Measurements from ENCODE around the gene COMMD6. TPM values are rescaled to one million over a fixed set of nuclear protein-coding genes. Genes with fewer than 3 reads are reported as not detected.

COMMD6 gene
- total and polyA plus RNA-seq, 9 of the 15 experiments (the other 6 are each of a cell fraction or from before 2014, with no cell fraction given): 32.6 to 116 (median 65.0) TPM

- no peak for TF ChIP-seq ZNF316 (IDR thresholded peaks at IDR 0.05)
- TF ChIP-seq IRF9 (tag; IDR thresholded peaks at IDR 0.05): no peak
- no peak for TF ChIP-seq RCOR1 (IDR thresholded peaks at IDR 0.05; ENCODE audit: borderline replicate concordance in 1 of 2, low read depth in 2 of 2, low read length in 2 of 2)
- TF ChIP-seq BRD4 (IDR thresholded peaks at IDR 0.05): no peak
- no peak for TF ChIP-seq ZNF668 (CRISPR knock-in tag; IDR thresholded peaks at IDR 0.05)
These were observed 51.2 kb downstream of the COMMD6 start (continued) for GRCh38 chr13:75486146-75487062.

GRCh38 chr13:75485286-75486062, 52.2 kb downstream of the COMMD6 start:
- no peak for FAIRE-seq
- Histone ChIP-seq H3K9ac (ENCODE audit: insufficient read depth in 1 of 2, low read depth in 2 of 2, low read length in 2 of 2) (no peak overlapping the region), H4K20me1 (replicated peaks; ENCODE audit: control insufficient read depth, insufficient read depth, low read length) (no peaks in the 10 kb centered on the region), H3K9me1 (ENCODE audit: control insufficient read depth, insufficient read depth, low read length) (no peaks in the 10 kb centered on the region), H3K27ac (ENCODE audit: extremely low read depth, low read depth, low read length) (no peak overlapping the region), H3K4me1 (replicated peaks in 1 of 2; ENCODE audit: control insufficient read depth in 2 of 2, insufficient read depth in 2 of 2, low read length in 2 of 2) (peaks cover 0 to 20% of the 10 kb centered on the region in 2 experiments; a peak in 3 of 5 replicates), H3K4me2 (ENCODE audit: insufficient read depth, low read length) (no peak overlapping the region), H3K79me2 (ENCODE audit: control insufficient read depth, insufficient read depth, low read length) (peaks cover 8% of the 10 kb centered on the region), H3K27me3 (ENCODE audit: control insufficient read depth in 2 of 2, insufficient read depth in 2 of 2, low read length in 2 of 2) (no peaks in the 10 kb centered on the region), H3K4me3 (no peak overlapping the region), H2AFZ (ENCODE audit: low read depth, low read length) (no peak overlapping the region), H3K9me3 (replicated peaks; ENCODE audit: control insufficient read depth, insufficient read depth, low read depth, low read length) (no peaks in the 10 kb centered on the region), H3K36me3 (ENCODE audit: control insufficient read depth, insufficient read depth, low read length) (no peaks in the 10 kb centered on the region)
- intact Hi-C loops (cut with micrococcal nuclease) (loop anchor here (10.0 kb wide), 1 partner anchor 179 kb away; no protein-coding TSS in a partner anchor), in situ Hi-C loops (cut with MboI) (no loop called here)
- ChIA-PET CTCF (ENCODE audit: low intra/inter-chr PET ratio) (no interaction called here), POLR2A (interaction anchor here (1.2 kb wide), 1 partner anchor 38 kb away, joined by 3 read pairs; no protein-coding TSS in a partner anchor)
- DNase-seq (ENCODE audit: extremely low read depth in 1 of 4, low spot score in 3 of 4): no peak
- 60% methylated on average over 1 of the region's 1 CpG for WGBS (ENCODE audit: insufficient coverage, low coverage, missing lambda C conversion rate)
- TF ChIP-seq OTX1 (CRISPR knock-in tag; IDR thresholded peaks at IDR 0.05): no peak
- peak; percentile 39; the same call in 1 of the 2 replicates for TF ChIP-seq NFE2 (IDR thresholded peaks at IDR 0.05; ENCODE audit: low read depth)
- ATAC-seq: no peak
- no TSS peak for BruUV-seq (replicated peaks)

Measured in K562 (cell line).